ENCODE results near the gene CNNM4. TPM values are rescaled to one million over a fixed set of nuclear protein-coding genes. Genes with fewer than 3 reads are reported as not detected.

Gene CNNM4
- total RNA-seq, 1 donor from 2014 or later, result 8.3 TPM

- intact Hi-C loops (cut with micrococcal nuclease), result no loop called here
These were observed 1.7 kb upstream of the CNNM4 start for GRCh38 chr2:96758987-96759386.

GRCh38 chr2:96759548-96759947, 1.2 kb upstream of the CNNM4 start:
- intact Hi-C loops (cut with micrococcal nuclease), result no loop called here

- intact Hi-C loops (cut with micrococcal nuclease), result loop anchor here (1.0 to 5.0 kb wide), 7 partner anchors 21 to 352 kb away; partner anchors contain the start of genes ANKRD36, ANKRD39, ARID5A and CNNM3
These were observed 507 bp downstream of the CNNM4 start for GRCh38 chr2:96760986-96761832.

- intact Hi-C loops (cut with micrococcal nuclease), result loop anchor here (1.0 to 5.0 kb wide), 3 partner anchors 12 to 225 kb away; partner anchors contain the start of genes ANKRD39 and ARID5A
These were observed 2.0 kb downstream of the CNNM4 start for GRCh38 chr2:96762529-96763311.

GRCh38 chr2:96763511-96764252, 3.0 kb downstream of the CNNM4 start:
- intact Hi-C loops (cut with micrococcal nuclease), result loop anchor here (1.0 to 5.0 kb wide), 3 partner anchors 11 to 226 kb away; partner anchors contain the start of genes ANKRD39 and ARID5A

GRCh38 chr2:96764253-96764637, 3.5 kb downstream of the CNNM4 start:
- intact Hi-C loops (cut with micrococcal nuclease), result loop anchor here (5.0 kb wide), 2 partner anchors 93 to 227 kb away; partner anchors contain the start of genes ANKRD39 and ARID5A

GRCh38 chr2:96767135-96767871, 6.6 kb downstream of the CNNM4 start:
- intact Hi-C loops (cut with micrococcal nuclease), result no loop called here

- intact Hi-C loops (cut with micrococcal nuclease), result no loop called here
These were observed 7.4 kb downstream of the CNNM4 start for GRCh38 chr2:96768083-96768561.

GRCh38 chr2:96769814-96770213, 9.1 kb downstream of the CNNM4 start:
- intact Hi-C loops (cut with micrococcal nuclease), result no loop called here

- intact Hi-C loops (cut with micrococcal nuclease), result no loop called here
These were observed 9.9 kb downstream of the CNNM4 start for GRCh38 chr2:96770442-96771202.

GRCh38 chr2:96771796-96772618, 11.3 kb downstream of the CNNM4 start:
- intact Hi-C loops (cut with micrococcal nuclease), result no loop called here

- intact Hi-C loops (cut with micrococcal nuclease), result no loop called here
These were observed 12.4 kb downstream of the CNNM4 start for GRCh38 chr2:96772903-96773671.

GRCh38 chr2:96773922-96774321, 13.2 kb downstream of the CNNM4 start:
- intact Hi-C loops (cut with micrococcal nuclease), result loop anchor here (1.0 kb wide), 1 partner anchor 11 kb away; no protein-coding TSS in a partner anchor

- intact Hi-C loops (cut with micrococcal nuclease), result no loop called here
These were observed 14.5 kb downstream of the CNNM4 start for GRCh38 chr2:96775160-96775559.

GRCh38 chr2:96783388-96783787, 22.7 kb downstream of the CNNM4 start:
- intact Hi-C loops (cut with micrococcal nuclease), result no loop called here

GRCh38 chr2:96787411-96787810, 26.7 kb downstream of the CNNM4 start:
- intact Hi-C loops (cut with micrococcal nuclease), result no loop called here

GRCh38 chr2:96788442-96789244, 27.9 kb downstream of the CNNM4 start:
- intact Hi-C loops (cut with micrococcal nuclease), result no loop called here

Measured in T-helper 2 cell treated with Interferon-gamma antibody and Interleukin-4, amounts not matched to agents 100 ng/mL and 5 ng/mL, for 36 hours (primary cell).